GM19463 (cell line): ENCODE data around the gene PALMD.

Experiments
- ATAC-seq: cut with Tn5 transposase; IDR thresholded peaks from one replicate; pipeline ENCODE4 v1.9.1; 2021; ENCODE audit warnings: mild to moderate bottlenecking, moderate library complexity; ENCODE audit not compliant: unreplicated experiment

Gene PALMD

DNA sequence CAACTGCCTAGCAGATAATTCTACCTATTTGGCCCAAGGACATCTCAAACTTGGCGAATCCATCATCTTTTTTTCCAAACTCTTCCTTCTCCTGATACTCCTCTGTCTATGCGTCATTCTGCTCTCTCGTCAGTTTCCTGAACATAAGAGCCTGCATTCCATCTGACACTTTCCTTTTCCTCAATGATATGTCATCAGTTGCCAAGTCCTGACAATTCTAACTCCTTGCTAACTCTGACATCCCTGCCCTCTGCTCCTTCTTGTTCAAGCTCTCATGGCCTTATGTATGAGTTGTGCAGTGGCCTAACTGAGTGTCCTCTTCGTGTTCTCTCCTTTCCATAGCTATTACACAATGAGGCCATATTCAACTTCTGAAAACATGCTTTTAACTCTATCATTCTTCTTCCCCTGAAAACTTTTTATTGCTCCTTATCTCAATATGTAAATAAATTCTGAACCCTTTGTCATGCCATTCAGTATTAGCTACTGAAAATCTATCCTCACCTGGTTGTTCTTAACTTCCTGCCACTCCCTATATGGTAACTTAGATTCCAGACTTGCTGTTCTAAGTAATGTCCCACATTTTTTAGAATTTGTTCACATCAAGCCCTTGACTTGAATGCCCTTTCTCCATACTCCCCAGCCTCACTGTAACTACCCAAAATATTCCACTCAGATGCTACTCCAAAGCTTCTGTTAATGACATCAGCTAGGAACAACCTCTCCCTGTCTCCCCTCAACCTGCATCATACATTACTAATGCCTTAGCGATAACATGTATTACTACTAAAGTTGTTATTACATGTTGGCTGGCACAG, 11.5 kb downstream of the PALMD start:
- ATAC-seq: no peak

DNA sequence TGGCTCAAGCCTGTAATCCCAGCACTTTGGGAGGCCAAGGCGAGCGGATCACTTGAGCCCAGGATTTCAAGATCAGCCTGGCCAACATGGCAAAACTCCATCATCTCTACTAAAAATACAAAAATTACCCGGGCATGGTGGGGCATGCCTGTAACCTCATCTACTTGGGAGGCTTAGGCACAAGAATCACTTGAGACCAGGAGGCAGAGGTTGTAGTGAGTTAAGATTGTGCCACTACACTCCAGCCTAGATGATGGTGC, 12.0 kb downstream of the PALMD start:
- no peak for ATAC-seq

DNA sequence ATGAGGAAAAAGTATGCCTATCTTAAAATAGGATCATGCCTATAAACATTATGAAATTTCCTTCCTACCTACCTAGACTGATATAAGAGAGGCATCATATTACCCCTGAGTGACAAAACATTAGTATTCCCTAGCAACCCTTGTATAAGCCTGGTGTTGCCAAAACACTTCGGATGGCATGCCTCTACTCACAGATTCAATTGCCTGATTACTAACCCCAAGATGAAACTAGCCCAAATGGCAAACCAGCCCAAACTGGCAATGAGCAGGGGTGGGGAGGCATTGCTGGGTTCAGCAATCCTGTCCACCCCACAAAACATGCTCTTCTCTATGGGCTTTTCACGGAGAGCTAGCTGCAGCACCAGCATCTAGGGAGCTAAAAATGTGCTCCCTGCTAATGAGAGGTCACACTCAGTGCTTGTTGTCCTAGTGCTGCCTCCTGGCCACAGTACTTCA, 13.9 kb downstream of the PALMD start:
- no peak for ATAC-seq

DNA sequence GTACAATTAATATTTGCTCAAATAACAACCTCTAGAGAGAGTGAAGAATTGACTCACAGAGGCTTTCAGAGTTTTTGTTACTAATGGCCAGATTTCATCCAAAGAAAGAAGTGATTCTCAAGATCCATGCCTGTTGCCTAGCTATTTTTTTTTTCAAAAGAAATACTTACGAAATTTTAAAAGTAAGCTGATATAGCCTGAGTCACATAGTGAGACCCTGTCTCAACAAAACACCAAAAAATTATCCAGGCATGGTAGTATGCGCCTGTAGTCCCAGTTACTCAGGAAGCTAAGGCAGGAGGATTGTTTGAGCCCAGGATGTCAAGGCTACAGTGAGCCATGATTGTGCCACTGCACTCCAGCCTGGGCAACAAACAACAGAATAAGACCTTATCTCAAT, 14.6 kb downstream of the PALMD start:
- no peak for ATAC-seq

DNA sequence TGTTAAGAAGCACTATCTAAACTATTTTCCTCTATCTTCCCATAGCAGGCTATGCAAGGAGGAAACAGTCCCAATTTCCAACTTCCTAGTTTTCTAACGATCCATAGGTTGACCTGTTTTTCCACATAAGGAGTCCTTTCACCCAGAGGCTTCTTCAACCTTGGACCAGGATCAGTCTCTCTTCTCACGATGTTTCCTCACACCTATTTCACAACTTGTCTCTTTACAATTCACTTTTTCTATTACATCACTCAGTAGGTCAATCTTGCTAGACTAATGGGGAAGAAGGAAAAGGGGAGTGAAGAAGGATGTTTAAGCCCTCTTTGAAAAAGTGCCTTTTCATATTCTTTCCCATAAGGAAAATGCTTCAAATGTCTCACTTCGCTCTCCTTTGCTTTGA, 15.9 kb downstream of the PALMD start:
- ATAC-seq: no peak

DNA sequence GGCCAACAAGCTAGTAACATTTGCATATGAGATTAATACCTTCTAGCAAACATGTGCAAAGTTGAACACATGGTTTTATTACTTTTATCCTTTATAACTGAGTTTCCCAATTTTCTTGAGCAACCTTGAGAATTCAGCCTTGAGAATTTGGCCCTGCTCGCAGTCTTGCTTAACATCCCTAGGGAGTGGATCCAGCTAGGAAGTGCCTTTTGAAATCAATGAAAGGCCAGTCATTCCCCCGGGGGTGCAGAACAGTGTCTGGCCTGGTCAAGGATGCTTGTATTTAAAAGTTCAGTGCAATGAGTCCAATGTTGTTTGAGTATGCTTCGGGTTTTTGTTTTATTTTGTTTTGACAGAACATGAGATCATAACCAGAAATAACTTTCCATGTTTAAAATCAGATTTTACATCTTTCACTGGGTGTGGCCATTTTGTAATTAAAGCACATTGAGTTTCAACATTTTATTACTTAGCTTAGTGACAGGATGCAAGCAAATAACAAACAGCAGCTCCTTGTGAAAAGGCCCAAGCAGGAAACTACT, 16.7 kb downstream of the PALMD start:
- ATAC-seq: no peak

DNA sequence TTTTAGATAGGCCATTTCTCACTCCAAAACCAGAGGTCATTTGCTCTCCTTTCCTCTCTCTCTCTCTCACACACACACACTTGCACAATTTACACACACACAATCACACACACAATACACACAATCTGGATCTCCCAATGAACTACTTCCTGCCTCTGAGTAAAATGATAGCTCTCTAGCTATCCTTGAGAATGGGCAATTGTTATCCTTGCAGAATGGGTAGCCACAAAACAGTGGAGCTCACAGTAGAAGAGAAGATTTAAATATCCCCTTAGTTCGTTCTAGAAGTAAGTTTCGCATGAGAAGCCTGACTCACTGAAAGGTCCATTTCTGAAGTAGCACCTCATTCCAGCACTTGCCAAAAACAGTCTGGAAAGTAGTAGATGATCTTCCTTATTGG, 17.6 kb downstream of the PALMD start:
- ATAC-seq: no peak

DNA sequence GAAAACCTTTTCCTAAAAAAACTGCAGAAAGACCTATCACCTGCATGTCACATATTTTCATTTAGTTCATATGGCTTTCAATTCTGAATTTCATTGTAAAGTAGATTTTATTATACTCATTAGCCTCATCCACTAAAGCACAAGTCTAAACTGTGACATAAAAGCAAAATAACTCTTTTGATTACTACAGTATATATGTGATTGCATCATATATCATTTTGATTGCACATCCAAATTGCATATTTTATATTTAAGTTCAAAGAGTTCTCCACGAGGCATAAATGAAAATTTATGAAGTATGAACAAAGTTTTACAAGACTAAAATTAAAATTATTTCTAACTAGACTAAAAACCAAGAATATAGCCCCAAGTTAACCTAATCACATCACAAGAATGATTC, 19.3 kb downstream of the PALMD start:
- no peak for ATAC-seq

DNA sequence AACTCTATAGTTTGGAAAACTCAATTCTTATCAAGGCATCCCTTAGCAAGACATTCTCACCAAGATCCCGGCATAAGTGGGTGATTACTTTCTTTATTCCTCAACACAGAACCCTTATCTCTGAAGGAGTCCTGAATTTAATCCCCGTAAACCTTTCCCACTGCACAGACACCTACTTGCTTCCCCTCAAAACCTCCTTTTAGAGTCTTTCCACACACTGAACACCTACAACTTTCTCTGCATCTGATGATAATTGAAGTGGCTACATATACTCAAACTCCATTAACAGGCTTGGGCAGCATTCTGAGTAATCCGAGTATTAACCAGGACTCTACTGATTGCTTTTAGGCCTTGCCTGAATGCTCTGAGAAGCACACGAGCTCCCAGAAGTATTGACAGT, 23.5 kb downstream of the PALMD start:
- no peak for ATAC-seq

DNA sequence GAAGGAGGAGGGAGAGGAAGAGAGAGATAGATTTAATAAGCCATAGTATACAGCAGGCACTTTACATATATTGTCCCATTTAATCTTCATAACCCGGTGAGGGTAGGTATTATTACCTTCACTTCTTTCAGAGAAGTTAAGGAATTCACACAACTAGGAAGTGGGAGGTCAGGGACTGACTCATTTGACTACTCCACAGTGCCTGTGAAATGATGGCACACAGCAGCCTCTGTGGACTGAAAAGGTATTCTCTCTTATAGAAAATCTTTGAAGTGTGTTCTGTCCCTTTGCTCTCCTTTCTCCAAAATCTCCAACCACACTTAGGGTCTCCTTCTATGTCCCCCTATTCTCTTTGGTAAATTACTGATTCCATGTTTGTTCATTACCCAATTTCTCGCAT, 23.9 kb downstream of the PALMD start:
- no peak for ATAC-seq

DNA sequence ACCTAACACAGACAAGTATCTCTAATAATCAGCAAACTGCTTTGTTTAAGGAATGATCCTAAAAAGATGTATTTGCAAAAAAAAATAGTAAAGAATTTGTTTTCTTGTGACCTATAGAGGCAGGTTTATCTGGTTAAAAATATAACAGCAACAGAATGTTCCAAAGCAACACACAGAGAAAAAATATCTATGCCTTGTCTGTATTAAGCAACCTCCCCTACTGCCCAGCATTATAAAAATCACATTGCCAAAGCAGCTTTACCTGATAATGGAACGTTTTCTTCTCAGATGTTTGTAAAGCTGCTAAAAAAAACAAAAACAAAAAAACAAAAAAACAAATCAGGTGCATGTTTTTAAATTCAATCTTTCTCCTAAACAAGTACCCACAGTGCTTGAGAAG, 24.7 kb downstream of the PALMD start:
- ATAC-seq: no peak

DNA sequence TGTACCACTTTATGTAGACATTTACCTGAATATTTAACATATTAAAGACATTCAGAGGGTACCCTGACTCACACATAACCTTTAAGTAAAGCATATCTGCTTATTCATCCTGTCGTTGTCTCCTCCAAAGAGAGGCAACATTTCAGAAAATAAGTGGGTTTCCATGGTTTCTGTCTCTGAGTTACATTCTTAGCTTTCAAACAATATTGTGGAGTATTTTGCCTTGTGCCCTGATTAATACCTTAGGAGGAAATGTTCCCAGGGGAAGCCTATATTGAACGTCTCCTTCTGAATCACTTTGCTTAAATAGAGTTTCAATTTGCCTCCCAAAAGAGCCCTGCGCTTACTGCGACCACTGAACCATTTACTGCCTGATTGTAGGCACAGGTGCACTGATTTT, 26.1 kb downstream of the PALMD start:
- ATAC-seq: no peak

DNA sequence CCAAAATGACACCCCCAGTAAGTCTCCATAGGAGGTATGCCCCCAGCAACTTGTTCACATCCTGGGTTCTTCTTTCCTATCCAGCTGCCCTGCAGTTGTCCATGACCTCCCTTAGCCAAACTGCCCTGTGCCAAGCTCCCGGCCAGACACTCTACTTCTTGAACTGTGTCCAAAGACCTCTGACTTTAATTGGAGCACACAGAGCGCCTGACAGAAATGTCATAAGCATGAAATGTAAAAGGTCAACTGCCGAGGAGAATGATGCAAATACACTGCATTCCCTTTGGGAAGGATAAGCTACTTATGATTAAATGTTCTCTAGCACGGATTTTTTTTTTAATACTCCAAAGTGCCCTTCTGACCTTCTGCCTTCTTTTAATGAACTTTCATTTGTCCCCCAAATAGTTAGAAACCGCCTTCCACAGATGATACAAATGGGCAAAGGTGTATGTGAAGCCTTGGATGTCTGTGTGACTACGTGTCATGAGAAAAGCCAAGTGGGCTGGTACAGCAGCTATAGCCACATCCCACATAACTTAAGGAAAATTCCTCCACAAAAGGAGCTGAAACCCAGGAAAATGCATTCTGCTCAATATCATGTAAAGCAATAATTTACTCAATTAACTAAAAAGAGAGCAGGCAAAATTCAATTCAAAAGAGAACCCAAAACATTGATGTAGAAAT, 26.8 kb downstream of the PALMD start:
- no peak for ATAC-seq

DNA sequence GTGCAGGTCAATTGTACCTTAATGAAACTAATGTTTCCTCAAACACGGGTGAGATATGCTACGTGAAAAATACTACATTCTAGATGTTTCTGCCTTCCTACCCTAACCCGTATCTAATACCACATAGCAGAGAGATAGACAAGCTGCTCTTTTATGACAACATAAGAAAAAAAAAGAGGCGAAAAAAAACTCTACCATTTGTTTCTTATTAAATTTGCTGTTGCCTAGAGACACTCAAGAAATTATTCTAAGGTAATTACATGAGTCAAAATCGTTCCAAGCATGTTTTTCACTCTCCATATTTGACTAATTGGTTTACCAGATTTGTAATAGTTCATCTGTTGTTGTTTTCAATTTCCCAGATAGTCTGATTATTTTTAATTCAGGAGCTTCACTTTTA, 27.4 kb downstream of the PALMD start:
- ATAC-seq: no peak

DNA sequence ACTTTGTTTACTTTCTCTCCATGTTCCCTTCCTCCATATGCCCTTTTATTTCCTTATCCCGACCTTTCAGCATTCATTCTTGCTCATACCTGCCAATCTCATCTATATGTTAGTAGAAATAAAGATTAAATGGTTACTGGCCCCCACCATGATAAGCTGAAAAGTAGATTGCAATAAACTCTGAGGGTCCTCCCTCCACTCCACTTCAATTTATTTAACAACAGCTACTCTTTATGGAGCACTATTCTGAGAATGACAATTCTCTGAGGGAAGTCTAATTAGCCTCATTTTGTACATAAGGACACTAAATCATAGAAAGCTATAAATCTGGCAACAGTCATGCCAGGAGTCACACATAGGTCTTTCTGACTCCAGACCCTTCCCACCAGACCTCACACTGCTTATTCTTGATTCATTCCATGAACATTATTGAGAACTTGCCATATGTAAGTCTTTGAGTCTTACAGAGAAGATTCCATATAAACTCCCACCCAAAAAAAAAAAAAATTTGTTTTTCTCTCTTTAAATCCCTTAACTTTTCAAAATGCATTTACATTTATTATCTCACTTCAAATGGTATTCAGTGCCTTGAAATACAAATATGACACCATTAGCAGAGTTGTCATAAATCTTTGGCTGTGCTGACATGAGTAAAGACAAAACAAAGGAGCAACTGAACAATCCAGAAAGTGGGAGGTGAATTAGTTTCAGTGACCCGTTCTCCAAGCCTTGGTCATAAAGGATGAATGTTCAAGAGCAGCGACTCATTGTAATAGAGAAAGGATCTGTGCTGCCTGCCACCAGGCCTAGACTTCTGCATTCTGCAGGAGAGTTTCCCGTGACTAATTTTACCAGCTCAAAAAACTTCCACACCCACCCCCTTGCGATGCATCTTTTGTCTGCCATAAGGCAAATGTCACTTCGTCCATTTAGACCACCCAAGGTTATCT, 28.5 kb downstream of the PALMD start:
- no peak for ATAC-seq

DNA sequence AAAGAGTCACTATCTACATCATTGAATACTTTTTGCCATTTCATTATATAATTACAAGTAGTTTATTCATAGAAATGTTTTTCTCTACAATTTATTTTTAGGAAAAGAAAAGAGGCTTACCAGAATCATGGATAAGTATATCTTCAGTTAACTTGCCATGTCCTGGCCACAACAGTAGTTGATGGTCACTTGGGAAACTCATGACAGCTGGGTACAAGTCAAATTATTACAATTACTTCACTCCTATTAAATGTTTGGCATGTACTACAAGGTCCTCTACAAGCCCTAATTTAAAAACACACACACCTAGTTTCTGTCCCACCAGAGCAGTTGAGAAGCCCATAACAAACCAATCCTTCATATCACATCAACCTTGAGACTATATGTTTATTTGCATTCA, 29.4 kb downstream of the PALMD start:
- no peak for ATAC-seq

DNA sequence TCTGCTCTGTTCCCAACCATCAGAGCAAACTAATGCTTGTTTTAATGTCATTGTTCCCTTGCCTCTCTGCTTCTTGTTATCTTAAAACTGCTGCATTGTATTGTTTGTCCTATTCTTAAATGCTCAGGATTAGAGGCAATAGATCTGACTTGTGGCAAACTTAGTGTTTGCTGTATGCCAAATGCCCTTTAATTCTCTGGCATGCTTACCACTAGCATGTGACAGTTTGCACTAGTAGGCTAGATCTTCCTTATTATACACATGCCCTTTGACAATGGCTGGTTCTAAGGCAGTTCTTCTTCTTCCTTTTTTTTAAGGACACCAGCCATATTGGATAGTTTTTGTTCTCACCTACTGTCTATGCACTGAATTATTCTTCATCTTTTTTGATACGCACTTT, 30.1 kb downstream of the PALMD start:
- no peak for ATAC-seq

DNA sequence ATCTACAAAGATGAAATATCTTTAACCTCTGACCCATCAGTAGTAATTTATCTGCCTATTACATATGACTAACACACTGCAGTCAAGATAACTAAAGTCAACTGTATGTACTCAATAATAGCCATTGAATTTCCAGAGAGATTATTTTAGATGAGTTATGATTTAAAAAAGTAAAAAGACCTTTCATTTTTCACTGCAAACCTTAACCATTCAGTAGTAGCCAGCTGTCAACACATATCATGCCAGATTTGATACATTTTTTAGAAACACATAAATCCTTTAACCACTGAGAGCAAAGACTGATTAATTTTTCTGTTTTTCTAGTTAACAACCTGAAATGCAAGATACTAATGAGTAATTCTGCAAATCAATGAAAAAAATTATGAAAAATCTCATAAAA, 31.0 kb downstream of the PALMD start:
- no peak for ATAC-seq

DNA sequence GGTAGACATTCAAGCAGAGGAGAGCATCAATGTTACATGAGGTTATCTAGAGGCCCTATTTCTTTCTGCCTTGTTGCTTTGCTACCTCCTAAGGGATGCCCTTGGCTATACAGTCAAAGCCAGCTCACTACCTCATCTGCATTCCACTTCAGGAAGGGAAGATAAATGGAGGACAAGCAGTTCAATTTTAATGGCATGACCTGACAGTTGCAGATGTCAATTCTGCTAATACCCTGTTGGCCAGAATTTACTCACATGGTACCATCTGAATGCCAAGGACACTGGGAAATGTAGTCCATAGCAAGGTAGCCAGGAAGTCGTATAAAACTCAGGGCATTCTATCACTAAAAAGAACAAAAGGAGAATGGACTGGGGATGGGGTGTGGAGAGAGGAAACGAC, 31.5 kb downstream of the PALMD start:
- ATAC-seq: no peak

DNA sequence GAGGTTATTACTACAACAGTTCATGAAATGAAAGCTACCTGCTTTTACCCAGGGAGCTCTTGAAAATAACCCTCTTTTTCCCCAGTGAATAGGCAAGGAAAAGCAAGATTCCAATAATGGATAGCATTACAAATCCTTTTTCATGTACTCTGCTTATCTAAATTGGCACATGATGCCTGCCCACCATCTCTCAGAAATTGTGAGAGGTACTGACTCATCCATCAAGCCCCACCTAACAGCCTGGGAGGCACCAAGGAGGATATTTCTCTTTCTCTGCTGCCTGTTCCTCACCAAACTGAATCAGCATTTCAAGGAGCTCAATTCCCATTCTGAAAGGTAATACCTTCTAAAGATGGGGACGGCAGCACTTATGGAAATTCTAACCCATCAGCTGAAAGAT, 34.4 kb downstream of the PALMD start:
- no peak for ATAC-seq

DNA sequence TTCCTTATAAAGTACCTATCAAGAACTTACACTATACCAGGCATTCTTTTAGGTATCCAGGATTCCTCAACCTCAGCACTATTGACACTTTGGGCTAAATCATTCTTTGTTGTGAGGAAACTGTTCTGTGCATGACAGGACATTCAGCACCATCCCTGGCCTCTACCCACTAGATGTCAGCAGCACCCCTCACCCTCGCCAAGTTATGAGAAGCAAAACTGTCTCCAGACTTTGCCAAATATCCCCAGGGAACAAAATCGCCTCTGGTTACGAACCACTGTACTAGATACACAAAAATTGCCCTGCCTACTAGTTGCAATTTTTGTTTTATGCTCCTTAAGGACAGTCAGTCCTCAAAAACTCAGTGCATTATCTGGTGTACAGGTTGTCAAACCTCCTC, 35.7 kb downstream of the PALMD start:
- ATAC-seq: no peak
